Activated T-helper 1 cell treated with Interleukin-2 at 50 U/mL for 16 hours (primary cell): ENCODE data around the gene DTNBP1.

Experiments
- DNase-seq: peaks from one replicate; pipeline ENCODE4 v3.0.0-alpha.2; 2020; ENCODE audit warnings: low read depth

The DTNBP1 gene

DNA sequence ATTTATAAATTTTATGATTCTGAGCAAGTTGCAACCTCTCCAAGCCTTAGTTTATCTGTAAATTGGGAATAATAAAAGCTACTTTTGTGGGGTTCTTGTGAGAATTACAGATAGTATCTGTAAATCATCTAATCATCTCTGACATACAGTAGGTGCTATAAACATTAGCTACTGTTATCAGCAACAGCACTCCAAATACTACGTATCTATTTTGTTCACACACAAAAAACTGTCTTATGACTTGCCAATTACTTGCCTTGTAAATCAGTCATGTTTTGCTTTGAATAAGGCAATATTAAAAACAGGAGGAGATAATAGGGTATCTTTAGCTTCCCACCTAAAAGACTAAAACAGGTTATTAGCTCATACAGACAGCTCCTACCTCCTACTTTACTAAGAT is 36.7 kb downstream of the DTNBP1 start:
- DNase-seq = no peak

DNA sequence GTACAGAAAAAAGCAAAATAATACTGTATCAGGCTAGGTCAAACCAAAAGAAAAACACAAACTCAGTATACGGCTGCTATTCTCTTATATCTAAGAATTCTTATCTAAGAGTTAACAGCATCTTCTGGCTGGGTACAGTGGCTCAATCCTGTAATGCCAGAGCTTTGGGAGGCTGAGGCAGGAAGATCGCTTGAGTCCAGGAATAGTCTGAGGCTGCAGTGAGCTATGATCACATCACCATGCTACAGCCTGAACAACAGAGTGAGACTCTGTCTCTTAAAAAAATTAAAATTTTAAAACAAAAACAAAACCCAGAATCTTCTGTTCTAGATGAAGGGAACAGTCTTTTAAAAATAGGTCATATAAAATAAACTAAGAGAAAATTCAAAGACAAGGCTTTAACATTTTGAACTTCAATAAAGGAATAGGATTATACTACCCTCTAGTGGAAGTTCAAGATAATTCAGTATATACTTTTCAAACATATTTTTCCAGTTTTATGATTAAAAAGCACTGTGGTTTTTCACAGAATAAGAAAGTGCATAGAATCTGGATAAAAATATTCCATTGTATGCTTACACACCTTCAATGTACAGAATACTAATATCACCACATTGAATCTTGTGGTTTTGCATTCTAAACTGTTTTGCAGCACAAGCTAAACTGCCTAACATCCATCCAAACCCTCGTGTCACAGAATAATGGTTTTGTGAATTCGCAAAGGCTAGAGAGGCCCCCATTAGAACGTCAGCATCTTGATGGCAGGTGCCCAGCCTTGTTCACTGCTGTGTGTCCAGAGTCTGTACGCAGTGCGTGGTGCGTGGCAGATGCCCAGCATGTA is 39.3 kb downstream of the DTNBP1 start:
- DNase-seq = no peak

DNA sequence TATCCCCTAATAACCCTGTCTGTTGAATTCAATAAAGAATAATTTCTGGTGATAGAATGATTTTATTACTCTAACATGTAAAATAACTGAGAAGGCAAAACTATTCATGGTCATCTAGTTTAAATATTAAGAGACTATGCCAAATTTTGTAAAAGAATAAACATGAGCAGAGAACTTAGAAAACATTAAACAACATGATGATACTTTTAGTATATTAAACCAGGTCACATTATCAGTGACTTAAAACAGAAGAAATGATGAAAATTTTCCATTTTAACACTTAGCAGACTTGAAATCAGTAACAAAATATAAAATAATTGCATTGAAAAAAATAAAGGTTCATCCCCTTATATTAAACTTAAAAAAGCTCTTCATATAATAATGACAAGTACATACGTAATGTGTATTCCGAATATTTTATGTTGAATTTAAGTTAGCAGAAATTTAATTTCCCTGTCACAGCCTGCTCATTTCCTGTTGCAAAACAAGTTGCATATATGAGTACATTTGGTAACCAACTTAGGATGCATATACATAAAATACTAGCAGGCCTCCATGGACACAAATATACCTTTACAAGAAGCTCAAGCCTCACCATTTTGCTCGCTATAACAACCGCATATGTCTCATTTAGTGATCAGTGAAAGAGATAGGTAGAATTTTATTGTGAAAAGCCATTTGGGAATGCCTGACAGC is 40.6 kb downstream of the DTNBP1 start:
- no peak for DNase-seq

DNA sequence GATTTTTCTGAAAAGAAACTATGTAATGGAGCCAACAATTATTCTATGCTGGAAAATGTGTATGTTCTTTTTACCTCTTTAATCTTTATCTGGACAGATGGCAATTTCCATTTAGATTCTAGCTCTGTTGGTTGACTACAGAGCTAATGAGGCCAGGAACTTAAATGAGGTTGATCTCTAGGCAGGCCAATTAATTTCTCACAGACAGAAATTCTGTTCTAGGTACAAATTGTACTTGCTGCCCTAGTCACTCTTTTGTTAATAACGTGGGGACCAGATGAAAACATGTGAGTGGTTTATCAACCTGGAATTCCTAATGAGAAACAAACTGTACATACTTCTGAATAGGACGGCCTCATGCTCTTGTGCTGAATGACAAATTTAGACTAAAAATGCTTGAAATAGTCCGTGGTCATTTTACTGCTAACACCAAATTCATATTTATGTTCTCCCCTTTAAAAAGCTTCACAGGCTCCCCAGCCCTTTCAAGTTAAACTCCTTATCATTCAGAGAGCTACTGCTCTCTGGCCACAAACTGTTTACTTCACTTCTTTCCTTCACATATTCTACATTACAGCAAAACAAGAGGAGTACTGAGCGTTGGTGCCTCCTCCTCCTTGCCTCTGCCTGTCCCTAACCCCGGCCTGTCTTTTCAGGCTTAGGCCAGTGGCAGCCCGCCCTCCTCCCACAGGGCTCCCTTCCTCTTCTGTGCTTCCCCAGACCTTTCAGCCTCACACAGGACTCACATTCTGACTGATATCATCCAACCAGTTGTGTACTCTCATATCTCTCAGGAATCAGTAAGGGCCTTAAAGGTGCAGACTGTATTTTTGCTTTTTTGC is 41.4 kb downstream of the DTNBP1 start:
- no peak for DNase-seq

DNA sequence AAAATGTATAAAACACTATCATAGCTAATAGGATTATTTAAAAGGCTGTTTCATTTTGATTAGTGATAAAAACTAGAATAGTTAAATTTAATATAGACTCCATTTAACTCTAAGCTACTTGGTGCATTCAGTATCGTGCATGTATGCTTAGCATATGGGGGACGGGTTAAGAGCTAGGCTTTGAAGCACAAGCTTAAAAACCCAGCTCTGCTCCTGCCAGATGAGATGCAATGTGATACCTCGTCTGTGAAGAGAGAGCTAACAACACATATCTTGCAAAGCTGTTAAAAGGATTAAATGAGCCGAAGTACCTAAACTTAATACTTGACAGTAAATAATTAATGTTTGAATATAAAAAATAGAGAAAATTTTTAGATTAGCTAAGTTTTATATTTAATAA is 42.2 kb downstream of the DTNBP1 start:
- DNase-seq = no peak

DNA sequence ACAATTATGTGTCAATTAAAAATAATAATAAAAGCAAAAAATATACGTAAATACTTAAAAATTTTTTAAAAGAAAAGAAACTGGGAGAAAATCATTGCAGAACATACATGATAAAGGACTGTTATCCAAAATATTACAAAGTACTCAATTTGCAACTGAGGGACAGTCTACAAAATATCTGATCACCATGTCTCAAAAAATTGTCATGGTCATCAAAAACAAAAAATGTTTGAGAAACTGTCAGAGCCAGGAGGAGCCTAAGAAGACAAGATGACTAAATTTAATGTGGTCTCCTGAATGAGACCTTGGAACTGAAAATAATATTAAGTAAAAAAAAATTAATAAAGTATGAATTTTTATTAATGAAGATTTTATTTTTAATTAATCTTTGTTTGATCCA is 43.5 kb downstream of the DTNBP1 start:
- DNase-seq = no peak

DNA sequence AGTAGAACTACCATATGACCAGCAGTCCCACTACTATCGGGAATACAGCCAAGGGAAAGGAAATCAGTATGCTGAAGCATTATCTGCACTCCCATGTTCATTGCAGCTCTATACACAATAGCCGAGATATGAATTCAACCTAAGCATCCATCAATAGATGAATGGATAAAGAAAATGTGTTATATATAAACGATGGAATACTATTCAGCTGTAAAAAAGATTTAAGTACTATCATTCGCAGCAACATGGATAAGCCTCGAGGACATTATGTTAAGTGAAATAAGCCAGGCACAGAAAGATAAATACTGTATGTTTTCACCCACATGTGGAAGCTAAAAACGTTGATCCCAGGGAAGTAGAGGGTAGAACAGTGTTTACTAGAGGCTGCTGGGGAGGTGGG is 44.1 kb downstream of the DTNBP1 start:
- DNase-seq = no peak

DNA sequence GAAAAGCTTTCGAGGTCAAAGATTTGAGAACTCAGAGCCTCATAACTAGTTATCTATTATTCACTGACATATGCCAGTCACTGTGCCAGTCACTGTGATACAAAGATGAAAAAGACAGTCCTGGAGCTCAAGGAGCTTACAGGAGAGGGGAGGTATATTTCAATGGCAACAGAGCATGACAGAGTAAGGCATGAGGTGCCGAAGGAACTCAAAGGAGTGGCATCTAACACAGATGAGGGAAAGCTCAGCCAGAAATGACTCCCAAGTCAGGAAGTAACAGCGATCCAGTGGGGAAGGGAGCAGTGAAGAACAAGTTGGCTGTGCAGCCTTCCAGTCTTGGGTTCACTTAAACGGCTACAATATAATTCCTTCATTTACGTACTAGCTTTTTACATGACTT is 46.6 kb downstream of the DTNBP1 start:
- DNase-seq = no peak

DNA sequence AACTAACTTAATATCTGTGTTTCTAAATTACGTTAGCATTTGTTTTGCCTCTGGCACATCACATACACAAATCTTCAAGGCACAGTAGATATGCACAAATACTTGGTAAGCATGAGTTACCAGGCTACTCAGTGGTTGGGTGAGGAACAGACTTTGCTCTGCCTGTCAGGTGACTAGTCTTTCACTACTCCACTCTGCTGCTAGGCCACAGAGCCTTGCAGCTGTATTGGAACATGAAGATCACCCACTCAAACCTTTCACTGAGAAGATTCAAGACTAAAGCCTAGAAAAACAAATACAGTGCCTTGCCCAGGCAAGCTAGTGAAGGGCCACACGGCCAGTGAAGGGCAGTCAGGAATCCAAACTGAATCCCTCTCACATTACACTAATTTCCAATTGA is 47.0 kb downstream of the DTNBP1 start:
- no peak for DNase-seq

DNA sequence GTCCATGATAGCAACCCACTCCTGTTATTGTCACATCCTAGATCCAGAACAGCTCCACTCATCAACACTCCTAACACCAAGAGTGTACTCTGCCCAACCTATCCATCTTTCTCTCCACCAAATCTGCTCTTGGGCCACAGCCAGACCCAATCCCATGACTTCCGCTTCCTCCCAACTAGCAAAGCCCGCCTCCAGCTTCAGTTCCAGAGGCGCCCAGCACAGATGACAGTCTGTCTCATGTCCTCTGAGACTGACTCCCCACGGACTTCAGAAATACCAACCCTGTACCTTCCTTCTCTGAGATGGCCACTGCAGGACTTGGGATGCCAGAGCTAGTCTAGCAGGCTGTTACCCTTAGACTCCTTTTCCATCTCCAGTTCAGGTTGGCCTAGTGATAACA is 48.6 kb downstream of the DTNBP1 start:
- no peak for DNase-seq

DNA sequence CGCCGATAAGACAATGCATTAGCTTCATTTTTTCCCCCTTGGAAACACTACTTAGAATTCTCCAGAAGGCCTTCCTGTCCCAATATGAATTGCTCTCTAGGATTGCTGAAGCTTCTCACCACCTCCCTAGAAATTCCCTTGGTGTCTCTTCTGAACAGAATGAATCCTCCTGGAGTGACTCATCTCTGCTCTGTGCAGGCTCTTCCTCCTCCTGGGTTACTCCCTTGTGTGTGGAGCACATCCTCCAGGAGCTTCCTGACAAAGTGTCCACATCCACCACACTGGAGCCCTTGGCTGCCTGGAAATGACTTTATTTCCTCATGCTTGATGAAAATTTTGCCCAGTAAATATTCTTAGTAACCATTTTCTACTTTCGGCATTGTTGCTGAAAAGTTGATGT is 54.4 kb downstream of the DTNBP1 start:
- no peak for DNase-seq

DNA sequence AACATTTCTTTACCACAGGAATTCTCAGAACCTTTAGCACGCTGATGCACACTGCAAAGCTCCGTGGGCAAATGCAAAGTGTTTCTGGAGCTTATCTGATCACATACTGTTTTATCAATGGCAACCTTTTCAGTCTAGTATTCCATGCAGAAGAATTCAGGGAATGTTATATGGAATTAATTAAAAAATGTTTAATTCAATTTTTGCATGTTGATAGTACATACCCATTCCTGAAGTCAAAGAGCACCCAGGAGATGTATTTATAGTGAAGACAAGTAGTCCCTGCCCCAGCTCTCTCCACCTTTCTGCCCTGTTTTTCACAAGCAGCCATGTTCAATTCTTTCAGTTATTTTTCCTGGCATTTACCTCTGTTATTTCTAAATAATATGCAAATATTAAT is 55.2 kb downstream of the DTNBP1 start:
- DNase-seq = no peak

DNA sequence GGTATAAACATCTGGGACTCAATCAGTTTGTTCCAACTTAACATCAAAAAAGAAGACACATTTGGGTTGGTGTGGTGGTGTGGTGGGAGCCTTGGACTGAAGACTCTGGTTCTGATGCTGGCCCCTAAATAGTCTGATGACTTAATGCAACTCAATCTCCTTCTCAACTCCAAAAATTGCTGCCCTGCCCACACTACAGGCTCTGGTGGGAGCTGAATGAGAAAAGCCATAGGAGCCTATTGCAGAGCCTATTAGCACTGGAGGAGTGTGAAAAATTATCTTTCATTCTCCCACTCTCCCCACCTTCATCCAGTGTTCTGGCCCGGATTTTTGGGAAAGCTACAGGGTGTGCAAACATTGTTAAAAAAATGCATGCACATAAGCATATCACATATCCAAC is 56.5 kb downstream of the DTNBP1 start:
- DNase-seq = no peak

DNA sequence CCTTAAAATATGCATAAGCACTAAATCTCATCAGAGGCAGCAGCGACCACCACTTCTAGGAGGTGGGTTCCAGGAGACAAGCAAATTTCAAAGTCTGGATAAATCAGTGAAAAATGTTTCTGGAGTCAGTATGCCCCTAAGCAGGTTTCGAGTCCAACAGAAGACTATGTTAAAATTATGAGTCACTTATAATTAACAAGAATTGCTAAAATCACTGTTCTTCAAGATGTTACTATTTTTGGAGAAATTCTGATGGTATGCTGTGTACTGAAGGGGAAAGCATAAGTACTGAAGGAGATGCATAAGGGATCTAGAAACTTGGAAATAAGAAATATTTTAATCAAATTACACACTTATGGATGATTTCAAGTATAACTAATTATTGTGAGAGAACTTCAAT is 58.0 kb downstream of the DTNBP1 start:
- DNase-seq = no peak

DNA sequence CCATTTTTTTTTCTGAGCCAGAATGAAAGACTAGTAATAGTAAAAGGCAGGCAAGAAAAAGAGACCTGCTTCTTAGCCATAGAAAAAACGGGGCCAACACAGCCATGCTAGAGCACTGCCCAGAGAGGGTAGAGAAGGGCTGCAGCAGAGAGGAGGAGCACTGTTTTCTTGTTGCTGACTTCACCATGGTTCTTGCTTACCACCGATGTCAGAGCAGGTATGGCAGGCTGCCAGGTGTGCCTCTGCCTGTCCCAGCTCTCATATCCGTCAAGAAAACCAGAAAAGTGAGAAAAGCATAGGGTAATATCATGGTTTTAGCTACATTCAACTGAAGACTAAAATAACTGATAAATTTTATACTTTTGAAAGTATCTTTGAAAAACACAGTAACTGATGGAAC is 60.7 kb downstream of the DTNBP1 start:
- DNase-seq = no peak

DNA sequence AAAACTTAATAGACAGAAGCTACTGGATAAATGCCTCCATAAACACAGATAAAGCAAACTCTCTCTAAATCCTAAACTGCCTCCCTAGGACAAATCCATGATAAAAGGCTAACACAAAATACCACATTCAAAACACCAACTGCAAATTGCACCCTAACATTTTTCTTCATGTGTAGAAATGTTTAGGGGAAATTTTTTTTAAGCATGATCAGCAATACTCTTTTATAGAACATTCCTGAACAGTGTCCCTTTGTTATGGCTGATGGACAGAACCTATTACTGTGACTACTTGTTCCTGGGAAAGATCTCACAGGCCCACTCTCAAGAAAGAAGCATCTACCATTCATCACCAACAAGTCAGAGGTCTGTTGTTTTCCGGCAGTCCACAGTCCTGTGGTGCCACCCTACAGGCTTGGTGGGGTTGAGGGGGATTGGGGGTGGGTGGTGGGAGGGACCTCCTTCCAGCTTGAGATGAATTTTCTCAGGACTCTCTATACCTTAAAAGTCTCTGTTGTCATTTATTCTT is 64.5 kb downstream of the DTNBP1 start:
- DNase-seq = no peak

DNA sequence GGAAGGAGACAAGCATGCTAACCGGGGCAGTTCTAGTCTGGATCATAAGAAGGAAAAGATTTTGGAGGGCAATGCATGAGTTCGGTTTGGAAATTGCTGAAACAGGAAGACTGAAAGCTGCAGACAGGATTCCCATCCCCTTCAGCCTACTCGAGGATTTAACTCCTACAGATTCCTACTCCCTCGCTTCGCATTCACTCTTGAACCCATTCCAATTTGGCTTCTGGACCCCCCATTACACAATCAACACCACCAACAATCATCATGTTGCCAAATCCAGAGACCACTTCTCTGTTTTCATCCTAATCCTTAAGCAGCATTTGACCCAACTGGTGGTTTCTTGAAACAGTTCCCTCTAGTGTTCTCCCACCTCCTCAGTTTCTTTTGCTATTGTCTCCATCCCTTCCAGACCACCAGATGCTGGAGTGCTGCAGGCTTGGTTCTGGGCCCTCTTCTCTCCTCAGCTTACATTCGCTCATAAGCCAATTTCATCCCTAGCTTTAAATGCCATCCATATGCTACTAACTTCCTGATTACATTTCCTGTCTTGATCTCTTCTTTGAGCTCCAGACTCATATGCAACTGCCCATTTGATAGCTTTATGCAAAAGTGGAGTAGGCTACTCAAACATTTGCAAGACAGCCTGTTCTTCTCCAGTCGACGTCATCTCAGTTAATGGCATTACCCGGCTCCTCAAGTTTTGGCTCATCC is 66.5 kb downstream of the DTNBP1 start:
- no peak for DNase-seq

DNA sequence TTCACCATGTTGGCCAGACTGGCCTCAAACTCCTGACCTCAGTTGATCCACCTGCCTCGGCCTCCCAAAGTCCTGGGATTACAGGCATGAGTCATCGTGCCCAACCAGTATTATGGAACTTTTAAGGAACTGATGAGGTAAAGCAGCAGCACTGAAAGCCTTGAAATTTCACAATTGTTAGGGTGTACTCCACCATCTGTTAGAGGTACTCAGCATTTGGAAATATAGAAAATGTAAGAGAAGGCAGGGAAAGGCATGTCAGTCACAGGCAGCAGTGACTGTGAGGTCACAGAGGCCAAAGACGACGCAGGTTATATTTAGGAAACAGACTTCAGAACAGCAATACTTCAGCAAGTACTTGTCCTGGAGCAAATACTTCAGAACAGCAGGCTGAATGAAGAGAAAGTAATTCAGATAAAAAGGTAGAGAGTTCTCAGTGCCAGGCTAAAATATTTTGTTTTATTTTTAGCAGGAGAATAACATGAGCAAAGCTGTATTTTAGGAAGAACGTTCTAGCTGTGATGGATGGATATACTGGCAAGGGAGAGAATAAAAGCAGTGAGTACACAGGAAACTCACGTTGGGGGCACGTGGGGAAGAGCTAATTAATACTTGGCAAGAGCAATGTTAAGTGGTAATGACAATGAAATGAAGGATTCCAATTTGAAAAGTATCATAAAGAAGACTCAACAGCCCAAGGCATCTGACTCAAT is 67.2 kb downstream of the DTNBP1 start:
- DNase-seq = no peak

DNA sequence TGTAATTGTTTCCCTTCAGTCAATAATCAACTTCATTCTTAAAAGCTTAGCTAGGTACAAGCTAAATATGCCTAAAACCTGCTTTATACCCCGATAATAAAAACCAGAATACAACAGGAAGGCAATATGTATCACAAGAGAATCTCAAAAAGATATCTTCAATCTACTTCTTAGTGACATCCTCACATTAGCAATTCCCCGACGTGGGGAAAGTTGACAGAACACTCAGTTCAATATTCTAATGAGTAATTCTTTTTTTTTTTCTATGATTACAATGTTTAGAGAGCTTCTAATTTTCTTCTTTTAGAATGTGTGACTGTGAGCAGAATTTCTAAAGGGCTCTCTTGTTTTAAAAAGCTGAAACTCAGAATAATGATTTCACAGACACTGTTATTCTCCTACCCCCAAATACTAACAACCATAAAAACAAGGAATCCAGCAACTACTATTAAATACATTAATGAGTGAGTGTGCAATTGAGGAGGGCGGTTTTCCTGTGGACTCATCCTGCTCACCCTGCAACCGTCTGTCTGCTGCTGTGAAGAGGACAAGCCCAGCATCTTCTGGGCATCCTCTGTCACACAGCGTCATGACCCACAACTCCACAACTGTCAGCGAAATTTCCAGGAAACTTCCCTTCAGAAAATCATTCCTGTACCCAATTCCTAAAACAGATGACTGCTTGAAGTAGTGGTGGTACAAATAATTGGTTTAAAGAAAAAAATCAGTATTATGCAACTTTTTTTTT is 68.1 kb downstream of the DTNBP1 start:
- no peak for DNase-seq

DNA sequence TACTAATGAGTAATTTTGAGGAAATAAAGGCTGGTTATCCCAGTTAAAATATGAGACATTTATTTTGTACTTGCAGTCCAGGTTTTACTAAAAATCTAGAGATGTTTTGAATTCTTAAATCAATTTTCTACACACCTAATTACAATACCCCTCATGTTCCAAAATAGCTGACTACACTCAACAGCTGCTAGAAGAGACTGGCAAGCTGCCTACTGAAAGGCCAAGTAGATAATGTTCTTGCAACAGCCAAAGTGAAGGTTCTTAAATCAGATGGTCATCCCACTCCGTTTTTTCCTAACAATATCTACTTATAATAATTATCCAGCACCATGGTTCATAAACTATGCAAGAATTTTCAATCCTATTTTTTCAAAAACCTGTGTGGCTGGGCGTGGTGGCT is 69.0 kb downstream of the DTNBP1 start:
- DNase-seq = no peak

DNA sequence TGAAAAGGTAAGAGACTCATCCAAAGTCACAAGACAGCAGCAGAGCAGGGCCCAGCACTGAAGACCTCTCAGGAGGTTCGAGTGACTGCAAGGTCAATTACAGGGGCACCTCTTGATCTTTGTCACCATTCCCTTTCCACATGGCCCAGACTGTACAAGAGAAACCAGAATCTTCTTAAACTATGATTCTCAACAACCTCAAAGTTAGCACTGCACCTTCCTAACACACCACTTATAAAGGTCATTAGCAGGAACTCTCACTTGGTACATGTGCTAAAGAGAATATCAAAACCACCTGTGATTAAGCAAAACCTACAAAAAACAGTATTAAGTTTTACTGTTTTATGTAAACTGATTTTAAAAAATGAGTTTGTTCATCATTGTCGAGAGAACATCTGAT is 70.2 kb downstream of the DTNBP1 start:
- no peak for DNase-seq
